Measurements from ENCODE around the gene ABCB8.

DNA sequence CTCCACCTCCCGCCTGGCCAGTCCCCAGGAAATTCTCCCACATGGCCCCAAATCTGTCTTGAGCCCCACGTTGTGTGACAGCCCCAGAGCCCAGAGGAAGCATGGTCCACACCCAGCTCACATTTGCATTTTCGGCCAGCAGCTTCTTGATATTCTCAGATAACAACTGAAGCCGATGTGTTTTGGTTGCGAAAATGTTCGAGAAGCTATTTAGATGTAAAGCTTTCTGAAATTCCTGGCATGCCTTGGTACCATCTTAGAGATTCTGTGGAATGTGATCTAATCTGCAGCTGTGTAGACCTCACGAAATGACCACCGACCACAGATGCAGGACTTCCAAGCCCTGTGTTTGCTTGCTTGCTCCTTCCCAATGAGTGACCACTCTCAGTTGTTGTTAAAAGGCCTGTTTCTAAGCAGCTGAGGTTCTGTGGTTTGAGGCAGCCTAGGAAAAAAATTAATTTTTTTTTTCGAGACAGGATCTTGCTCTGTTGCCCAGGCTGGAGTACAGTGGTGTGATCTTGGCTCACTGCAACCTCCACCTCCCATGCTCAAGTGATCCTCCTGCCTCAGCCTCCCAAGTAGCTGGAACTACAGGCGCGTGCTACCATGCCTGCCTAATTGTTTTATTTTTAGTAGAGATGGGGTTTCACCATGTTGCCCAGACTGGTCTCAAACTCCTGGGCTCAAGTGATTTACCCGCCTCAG lies 40.0 kb downstream of the ABCB8 start:
- TF ChIP-seq CTCF (optimal IDR thresholded peaks at IDR 0.05 in 1 of 3, IDR thresholded peaks at IDR 0.05 in 1 of 3, conservative IDR thresholded peaks at IDR 0.05 in 1 of 3; ENCODE audit: extremely low read depth in 1 of 3, insufficient read depth in 2 of 3, low read length in 3 of 3) (no peak), EZH2 (IDR thresholded peaks at IDR 0.05; ENCODE audit: low read length) (no peak)

Data from keratinocyte (primary cell).